GM12892 (cell line): ENCODE measurements around the gene BFSP2.
"Not testable (repeated sequence)": the region's sequence is repeated elsewhere in the genome, so short reads cannot be mapped to it uniquely, and the experiment has no call there.

Experiments
- DNase-seq: peaks from one replicate; pipeline ENCODE4 v3.0.0; 2011; ENCODE audit not compliant: insufficient read length
- FAIRE-seq: peaks from 2 replicates; lab custom pipeline; 2011; peaks lifted over from hg19 to GRCh38; lab: Jason Lieb, UNC
- POLR2A ChIP-seq: IDR thresholded peaks from 2 replicates; pipeline ENCODE4 v1.6.1; 2011; ENCODE audit warnings: low read depth, low read length, control low read depth
- POLR2AphosphoS5 ChIP-seq: IDR thresholded peaks from 2 replicates; pipeline ENCODE4 v1.6.1; 2011; ENCODE audit warnings: low read depth, low read length, control low read depth
- TAF1 ChIP-seq: IDR thresholded peaks from 2 replicates; pipeline ENCODE4 v1.6.1; 2011; ENCODE audit warnings: low read depth, mild to moderate bottlenecking, control low read depth, low read length, borderline replicate concordance

BFSP2 gene

DNA sequence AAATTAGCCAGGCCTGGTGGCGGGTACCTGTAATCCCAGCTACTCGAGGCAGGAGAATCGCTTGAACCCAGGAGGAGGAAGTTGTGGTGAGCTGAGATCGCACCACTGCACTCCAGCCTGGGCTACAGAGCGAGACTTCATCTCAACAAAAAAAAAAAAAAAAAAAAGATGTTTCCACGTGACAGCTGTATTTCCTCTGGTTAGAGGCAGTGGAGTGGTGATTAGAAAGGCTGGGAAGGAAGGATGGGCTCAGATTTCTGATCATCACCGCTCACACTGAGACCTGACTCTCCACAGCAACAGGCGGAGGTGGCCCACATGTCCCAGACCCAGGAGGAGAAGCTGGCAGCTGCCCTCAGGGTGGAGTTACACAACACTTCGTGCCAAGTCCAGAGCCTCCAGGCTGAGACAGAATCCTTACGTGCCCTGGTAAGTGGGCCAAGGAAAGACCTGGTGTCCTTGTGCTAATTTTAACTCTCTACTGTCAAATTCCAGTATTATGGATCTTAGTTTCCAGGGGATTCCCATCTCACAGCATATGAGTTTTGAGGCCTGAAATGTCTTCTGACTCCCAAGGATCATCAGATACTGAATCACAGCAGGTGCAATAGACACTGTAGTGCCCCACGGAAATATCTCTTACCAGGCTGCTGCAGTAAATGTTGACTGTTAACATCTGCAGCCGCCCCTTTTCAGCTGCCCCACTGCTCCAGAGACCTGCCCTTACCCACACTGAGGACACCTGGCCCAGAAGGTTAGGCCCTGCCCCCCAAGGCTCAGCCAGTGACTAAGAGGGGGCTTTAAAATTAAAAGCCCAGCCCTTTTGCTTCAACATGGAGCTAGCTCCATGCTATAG, 66.9 kb downstream of the BFSP2 start:
- FAIRE-seq (peak; percentile 64), DNase-seq (no peak)
- TF ChIP-seq POLR2AphosphoS5 (no peak), POLR2A (no peak), TAF1 (no peak)

DNA sequence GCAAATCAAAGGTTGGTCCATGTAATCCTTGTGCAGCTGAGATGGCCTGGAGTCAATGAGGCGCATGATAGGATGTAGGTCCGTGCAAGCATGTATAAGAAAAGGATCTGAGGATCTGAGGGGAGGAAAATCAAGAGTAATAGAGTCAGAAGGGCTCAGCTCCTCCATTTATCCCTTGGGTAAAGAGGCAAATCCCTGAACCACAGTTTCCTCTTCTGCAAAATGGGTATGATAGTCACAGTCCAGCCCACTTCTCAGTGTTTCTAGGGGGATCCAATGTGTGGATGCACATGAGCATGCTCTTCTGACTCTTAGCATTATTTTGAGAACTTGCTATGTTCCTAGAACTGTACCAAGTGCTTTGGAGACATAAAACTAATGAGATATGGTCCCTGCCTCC, 67.9 kb downstream of the BFSP2 start:
- DNase-seq (no peak), FAIRE-seq (no peak)
- TF ChIP-seq TAF1 = no peak
- TF ChIP-seq POLR2A = no peak
- TF ChIP-seq POLR2AphosphoS5 = no peak

DNA sequence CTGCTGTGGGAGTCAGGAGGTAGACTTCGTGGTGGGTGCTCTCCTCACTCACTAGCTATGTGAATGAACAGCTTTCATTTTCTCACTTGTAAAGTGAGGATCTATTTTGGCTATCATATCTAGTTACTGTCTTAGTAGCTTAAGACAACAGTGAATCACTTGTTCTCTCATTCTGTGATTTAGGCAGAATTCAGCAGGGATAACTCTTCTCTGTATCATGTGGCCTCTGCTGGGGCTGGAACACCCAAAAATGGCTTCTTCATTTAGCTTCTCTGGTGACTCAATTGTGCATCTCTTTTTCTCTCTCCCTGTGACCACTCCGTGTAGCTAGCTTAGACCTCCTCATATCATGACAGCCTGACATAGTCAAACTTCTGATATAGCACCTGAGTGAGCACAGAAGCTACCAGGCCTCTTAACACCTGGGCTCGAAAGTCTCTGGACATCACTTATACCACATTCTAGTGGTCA, 68.4 kb downstream of the BFSP2 start:
- no peak for TF ChIP-seq POLR2AphosphoS5
- TF ChIP-seq TAF1 = no peak
- TF ChIP-seq POLR2A = no peak
- DNase-seq = no peak
- peak; percentile 79 for FAIRE-seq

DNA sequence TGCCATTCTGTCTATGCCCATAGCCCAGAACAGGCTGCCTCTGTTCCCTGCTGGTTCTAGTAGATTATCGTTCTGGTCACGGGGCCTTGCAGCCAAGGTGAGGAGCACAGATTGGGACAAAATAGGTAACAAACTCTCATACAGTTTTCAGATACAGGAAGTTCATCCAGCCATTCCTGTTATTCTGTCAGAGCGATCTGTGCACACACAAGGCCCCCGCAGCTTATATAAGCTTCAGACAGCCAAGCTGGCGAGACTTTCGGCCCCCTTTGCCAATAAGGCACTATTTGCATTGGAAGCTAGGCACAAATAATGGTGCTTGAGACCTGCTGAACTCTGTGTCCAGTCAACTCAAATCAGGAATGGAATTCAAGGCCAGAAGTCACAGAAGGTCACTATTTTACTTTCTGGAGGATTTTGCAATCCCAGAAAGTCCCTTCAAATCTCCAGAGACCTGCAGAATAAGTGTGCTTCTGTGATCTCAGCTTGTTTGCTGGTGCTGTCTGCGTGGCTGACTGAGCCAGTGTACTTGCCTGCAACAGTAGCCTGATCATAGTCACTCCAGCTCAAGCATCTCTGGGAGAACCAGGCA, 69.4 kb downstream of the BFSP2 start:
- FAIRE-seq = peak; percentile 70
- TF ChIP-seq POLR2A (no peak), TAF1 (no peak), POLR2AphosphoS5 (no peak)
- no peak for DNase-seq

DNA sequence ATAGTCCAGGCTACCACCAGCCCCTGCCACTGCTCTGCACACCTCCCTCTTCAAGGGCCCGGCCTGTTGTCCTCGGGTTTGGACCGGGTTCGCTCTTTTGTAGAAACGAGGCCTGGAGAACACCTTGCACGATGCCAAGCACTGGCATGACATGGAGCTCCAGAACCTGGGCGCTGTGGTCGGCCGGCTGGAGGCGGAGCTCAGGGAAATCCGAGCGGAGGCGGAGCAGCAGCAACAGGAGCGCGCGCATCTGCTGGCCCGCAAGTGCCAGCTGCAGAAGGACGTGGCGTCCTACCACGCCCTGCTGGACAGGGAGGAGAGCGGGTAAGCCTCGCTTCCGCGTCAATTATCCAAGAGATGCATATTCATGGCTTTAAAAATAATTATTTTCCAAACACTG, 72.4 kb downstream of the BFSP2 start:
- TF ChIP-seq POLR2A = no peak
- FAIRE-seq = no peak
- DNase-seq = no peak

DNA sequence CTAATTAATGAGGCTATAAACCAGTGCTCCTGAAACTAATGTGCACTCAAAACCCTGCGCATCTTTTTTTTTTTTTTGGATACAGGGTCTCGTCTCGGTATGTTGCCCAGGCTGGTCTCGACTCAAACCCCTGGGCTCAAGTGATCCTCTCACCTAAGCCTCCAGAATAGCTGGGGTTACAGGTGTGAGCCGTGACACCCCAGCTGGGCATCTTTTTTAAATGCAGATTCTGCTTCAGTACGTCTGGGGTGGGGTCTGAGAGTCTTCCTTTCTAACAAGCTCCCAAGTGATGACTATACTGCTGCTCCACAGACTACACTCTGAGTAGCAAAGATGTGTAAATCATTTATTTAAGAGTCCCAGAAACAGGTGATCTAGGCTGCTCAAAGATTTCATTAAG, 73.0 kb downstream of the BFSP2 start:
- TF ChIP-seq POLR2A (no peak), TAF1 (no peak), POLR2AphosphoS5 (no peak)
- DNase-seq (no peak), FAIRE-seq (peak; percentile 42)

DNA sequence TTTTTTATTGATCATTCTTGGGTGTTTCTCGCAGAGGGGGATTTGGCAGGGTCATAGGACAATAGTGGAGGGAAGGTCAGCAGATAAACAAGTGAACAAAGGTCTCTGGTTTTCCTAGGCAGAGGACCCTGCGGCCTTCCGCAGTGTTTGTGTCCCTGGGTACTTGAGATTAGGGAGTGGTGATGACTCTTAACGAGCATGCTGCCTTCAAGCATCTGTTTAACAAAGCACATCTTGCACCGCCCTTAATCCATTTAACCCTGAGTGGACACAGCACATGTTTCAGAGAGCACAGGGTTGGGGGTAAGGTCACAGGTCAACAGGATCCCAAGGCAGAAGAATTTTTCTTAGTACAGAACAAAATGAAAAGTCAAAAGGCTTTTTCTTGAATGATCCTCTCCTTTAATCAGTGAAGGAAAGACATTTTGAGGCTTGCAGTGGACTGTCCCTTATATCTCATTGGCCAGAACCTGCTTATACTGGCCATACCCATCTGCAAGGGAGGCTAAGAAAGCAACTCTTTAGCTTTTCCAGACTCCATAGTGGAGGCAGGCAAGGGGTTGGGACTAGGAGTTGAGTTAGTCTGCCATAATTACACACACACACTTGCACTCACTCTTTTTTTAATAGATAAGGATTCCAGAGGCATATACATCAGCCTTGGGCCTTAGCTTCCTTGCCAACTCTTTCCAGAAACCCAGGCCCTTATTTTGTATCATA, 73.8 kb downstream of the BFSP2 start:
- DNase-seq, FAIRE-seq: not testable (repeated sequence)

DNA sequence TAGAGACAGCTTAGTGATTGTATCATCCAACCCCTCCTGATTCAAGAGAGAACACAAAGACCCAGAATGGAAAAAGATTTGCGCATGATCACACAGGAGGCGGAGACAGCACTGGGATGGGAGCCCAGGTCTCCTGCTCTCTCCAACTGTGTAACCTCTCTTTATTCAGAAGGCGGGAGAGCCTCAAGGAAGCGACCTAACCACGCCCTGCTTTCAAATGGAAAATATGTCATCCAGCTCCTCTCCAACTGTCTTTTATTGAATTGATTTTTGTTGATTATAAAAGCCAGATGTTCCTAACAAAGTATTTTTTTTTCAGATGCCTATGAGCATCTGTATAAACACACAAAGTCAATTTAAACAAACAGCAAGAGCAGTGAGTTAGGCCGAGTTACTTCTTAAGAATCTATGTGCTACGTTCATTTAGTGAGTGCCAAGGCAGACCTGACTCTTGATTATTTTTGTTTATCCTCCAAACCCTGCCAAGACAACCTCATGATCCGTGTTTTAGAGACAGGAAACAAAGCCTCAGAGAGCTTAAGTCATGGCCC, 74.5 kb downstream of the BFSP2 start:
- no peak for TF ChIP-seq POLR2AphosphoS5
- TF ChIP-seq POLR2A = no peak
- TF ChIP-seq TAF1 = no peak
- FAIRE-seq = peak; percentile 73
- no peak for DNase-seq

DNA sequence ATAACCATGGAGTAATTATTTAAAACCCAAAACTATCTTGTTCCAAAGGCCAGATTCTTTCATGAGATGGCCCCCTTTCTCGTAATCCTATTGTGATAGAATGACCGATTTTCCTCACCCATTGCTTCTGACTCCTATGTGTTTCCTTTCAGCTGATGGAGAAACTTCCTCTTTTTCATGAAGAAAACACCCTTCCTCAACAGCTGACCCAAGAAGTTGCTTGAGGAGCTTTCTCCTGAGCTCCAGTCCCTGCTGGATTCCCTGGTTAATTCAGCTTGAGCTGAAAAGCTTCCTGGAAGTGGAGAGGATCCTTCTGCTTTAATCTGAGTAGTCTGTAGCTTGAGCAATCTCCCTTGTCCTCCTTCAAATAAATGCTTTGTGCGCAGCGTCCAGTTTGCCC, 75.0 kb downstream of the BFSP2 start:
- TF ChIP-seq POLR2A (no peak), TAF1 (no peak), POLR2AphosphoS5 (no peak)
- FAIRE-seq (no peak), DNase-seq (no peak)

DNA sequence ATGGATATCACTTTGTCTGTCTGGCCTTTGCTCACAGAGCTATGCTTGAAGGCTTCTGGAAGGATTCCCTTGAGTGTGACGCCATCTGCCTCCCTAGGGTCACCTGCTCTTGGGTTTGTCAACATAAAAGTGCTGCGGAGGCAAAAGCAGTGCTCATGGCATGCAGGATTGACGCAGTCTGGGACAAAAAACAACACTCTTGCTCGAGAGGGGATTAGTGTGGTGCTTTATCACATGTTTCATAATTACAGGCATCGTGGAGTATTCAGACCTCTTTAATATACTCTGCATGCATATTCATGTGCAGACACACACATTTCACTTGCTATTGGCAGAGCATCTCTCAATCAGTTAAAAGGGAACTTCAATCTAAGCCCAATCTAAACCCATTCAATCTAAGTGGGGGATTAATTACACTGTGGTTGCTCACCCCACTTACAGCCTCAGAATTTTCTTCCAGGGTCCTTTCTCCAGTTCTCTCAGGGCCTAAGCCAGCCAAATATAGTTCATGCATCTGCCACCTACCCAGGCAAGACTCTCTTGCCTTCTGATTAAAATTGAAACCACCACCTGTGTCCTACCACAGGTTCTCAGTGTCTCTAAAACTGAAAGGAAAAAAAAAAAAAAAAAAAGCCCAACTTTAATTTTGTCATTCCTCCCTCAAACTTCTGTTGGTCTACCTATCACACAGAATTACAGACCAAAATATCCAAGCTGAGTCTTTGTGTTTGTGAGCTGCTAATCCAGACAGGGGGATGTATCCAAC, 75.6 kb downstream of the BFSP2 start:
- peak; percentile 94 for FAIRE-seq
- TF ChIP-seq POLR2AphosphoS5 (peak; percentile 53; the same call in 1 of the 2 replicates), TAF1 (no peak)
- DNase-seq = no peak

DNA sequence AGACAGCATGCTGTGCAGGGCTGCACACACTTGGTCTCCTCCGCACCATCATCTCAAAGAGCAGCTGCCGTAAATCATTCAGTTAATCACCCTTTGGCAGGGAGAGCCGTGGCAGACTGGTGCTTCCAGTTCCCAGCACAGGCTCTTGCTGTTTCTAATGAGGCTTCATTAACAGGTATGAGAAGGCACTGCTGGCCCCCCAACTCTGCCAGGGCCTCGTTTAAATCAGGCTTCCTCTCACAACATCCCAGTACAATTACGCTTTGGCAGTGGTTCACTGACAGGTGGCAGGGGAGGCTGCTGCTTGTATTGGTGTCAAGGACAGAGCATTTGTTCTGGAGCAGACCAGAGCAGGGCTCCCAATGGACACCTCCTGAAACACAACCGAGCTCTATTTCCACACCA, 77.1 kb downstream of the BFSP2 start:
- TF ChIP-seq POLR2AphosphoS5 (no peak), POLR2A (no peak), TAF1 (no peak)
- FAIRE-seq (peak; percentile 85), DNase-seq (no peak)

DNA sequence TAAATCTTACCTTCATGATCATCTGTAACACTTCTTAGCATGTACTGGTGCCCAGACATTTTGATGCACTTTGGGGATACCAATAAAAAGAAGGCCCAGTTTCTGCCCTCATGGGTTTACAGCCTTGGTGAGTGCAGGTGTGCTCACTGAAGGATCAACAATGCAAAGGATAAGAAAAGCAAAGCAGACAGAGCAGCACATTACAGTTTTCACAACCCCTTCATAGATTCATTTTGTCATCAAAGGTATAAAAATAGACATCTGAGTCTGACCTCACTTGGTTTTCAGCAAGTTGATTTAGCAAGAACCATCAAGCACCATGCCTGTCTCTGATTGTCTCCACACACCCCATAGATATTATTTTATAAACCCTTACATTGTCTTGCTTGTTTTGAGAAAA, 77.6 kb downstream of the BFSP2 start:
- DNase-seq = no peak
- no peak for TF ChIP-seq POLR2AphosphoS5
- TF ChIP-seq TAF1 = no peak
- no peak for TF ChIP-seq POLR2A
- peak; percentile 94 for FAIRE-seq
